ENCODE data around the gene AFM. TPM values are rescaled to one million over a fixed set of nuclear protein-coding genes. Genes with fewer than 3 reads are reported as not detected.

AFM gene
- total and polyA plus RNA-seq, 2 donors (not counting 3 experiments of a cell fraction or from before 2014, with no cell fraction given) = not detected

GRCh38 chr4:73520821-73521220, 39.3 kb downstream of the AFM start:
- Histone ChIP-seq H4K20me1 (replicated peaks; ENCODE audit: control insufficient read depth, extremely low read depth, insufficient read depth, low read length) (no peaks in the 10 kb centered on the region), H3K4me1 (ENCODE audit: control insufficient read depth, extremely low read depth, insufficient read depth, low read length) (no peaks in the 10 kb centered on the region), H3K9me1 (replicated peaks; ENCODE audit: control insufficient read depth, extremely low read depth, insufficient read depth, low read length) (no peaks in the 10 kb centered on the region), H3K79me2 (ENCODE audit: control insufficient read depth, insufficient read depth, low read length) (no peaks in the 10 kb centered on the region), H2AFZ (ENCODE audit: low read depth, low read length) (no peak overlapping the region), H3K36me3 (ENCODE audit: control insufficient read depth in 2 of 2, extremely low read depth in 1 of 2, insufficient read depth in 2 of 2, low read length in 2 of 2) (no peaks in the 10 kb centered on the region), H3K27ac (ENCODE audit: insufficient read depth, low read depth, low read length) (no peak overlapping the region), H3K4me3 (replicated peaks in 1 of 3; ENCODE audit: insufficient read depth in 1 of 3, low read depth in 1 of 3, low read length in 3 of 3) (no peak overlapping the region), H3K9me3 (replicated peaks; ENCODE audit: control insufficient read depth, insufficient read depth, low read length) (no peaks in the 10 kb centered on the region), H3K4me2 (ENCODE audit: insufficient read depth, low read length) (no peak overlapping the region), H3K27me3 (ENCODE audit: control insufficient read depth in 2 of 2, insufficient read depth in 2 of 2, low read length in 2 of 2) (no peaks in the 10 kb centered on the region), H3K9ac (replicated peaks; ENCODE audit: extremely low read depth, insufficient read depth, low read length) (no peak overlapping the region)
- no peak for FAIRE-seq
- intact Hi-C loops (cut with micrococcal nuclease) (no loop called here), dilution Hi-C loops (cut with MboI; ENCODE audit: extremely low pct_ligation_motif_present, low sequenced_read_pairs) (no loop called here)
- BruUV-seq (replicated peaks) = no TSS peak
- no peak for DNase-seq (ENCODE audit: low read depth, low spot score)
- CTCF ChIA-PET = no interaction called here
- POLR2A ChIA-PET = no interaction called here
- TF ChIP-seq GATA2 (IDR thresholded peaks at IDR 0.05; ENCODE audit: insufficient read depth, insufficient read length, low read depth, low read length) (no peak), JUN (IDR thresholded peaks at IDR 0.05; ENCODE audit: borderline replicate concordance, insufficient read depth, insufficient read length, low read depth) (no peak), MYC (IDR thresholded peaks at IDR 0.05; ENCODE audit: low read depth, low read length) (no peak), MAX (IDR thresholded peaks at IDR 0.05; ENCODE audit: insufficient read depth, insufficient read length) (no peak), FOS (IDR thresholded peaks at IDR 0.05; ENCODE audit: borderline replicate concordance, insufficient read depth, low read length) (no peak), CTCF (IDR thresholded peaks at IDR 0.05; ENCODE audit: extremely low read depth in 1 of 2, insufficient read depth in 1 of 2, low read depth in 1 of 2, low read length in 2 of 2) (no peak), EZH2 (IDR thresholded peaks at IDR 0.05; ENCODE audit: borderline replicate concordance, low read depth, low read length, severe bottlenecking) (no peak), POLR2A (IDR thresholded peaks at IDR 0.05; ENCODE audit: low read depth, low read length) (no peak), POLR2AphosphoS5 (IDR thresholded peaks at IDR 0.05; ENCODE audit: insufficient read depth, low read depth, low read length) (no peak)

All from endothelial cell of umbilical vein (primary cell).